Measurements from ENCODE around the gene PDE4D. TPM values are rescaled to one million over a fixed set of nuclear protein-coding genes. Genes with fewer than 3 reads are reported as not detected.
"Not testable (repeated sequence)": the region's sequence is repeated elsewhere in the genome, so short reads cannot be mapped to it uniquely, and the experiment has no call there.

Gene PDE4D
- total RNA-seq, 1 experiment from 2014 or later: 3.6 TPM

GRCh38 chr5:59673438-59674058 is 220.0 kb downstream of the PDE4D start:
- Histone ChIP-seq H3K9me2 (replicated peaks; ENCODE audit: low read length) (no peaks in the 10 kb centered on the region), H4K20me1 (ENCODE audit: low read length) (no peaks in the 10 kb centered on the region), H3K9me3 (ENCODE audit: low read length) (no peaks in the 10 kb centered on the region), H3F3A (ENCODE audit: low read length, unreplicated experiment) (no peaks in the 10 kb centered on the region), H3K4me3 (ENCODE audit: low read length) (no peak overlapping the region), H3K36me3 (ENCODE audit: low read depth, low read length) (no peaks in the 10 kb centered on the region), H3K27ac (ENCODE audit: low read length) (peak overlapping the region; percentile 38), H3K4me2 (ENCODE audit: low read length) (no peak overlapping the region), H3K4me1 (ENCODE audit: insufficient read depth, low read length) (peaks cover 22% of the 10 kb centered on the region), H3K9ac (ENCODE audit: low read length) (no peak overlapping the region), H3K27me3 (ENCODE audit: low read length) (no peaks in the 10 kb centered on the region), H3K79me2 (ENCODE audit: low read length) (no peaks in the 10 kb centered on the region), H2AFZ (ENCODE audit: low read length) (no peak overlapping the region)
- POLR2A ChIA-PET (ENCODE audit: unreplicated experiment): no interaction called here
- intact Hi-C loops (cut with micrococcal nuclease): loop anchor here (1.0 to 5.0 kb wide), 4 partner anchors 49 to 283 kb away; no protein-coding TSS in a partner anchor
- ATAC-seq (peak; percentile 54), DNase-seq (peak; percentile 70)
- BruUV-seq (replicated peaks): no TSS peak
- CTCF ChIA-PET: interaction anchor here (0.5 to 1.4 kb wide), 6 partner anchors 13 to 306 kb away, joined by 3 to 4 read pairs (median 3); no protein-coding TSS in a partner anchor
- peak; percentile 76 for TF ChIP-seq CTCF (conservative IDR thresholded peaks at IDR 0.05; ENCODE audit: low read depth, low read length)
- TF ChIP-seq EZH2phosphoT487 (IDR thresholded peaks at IDR 0.05; ENCODE audit: borderline replicate concordance, low read length): no peak
- TF ChIP-seq EZH2 (IDR thresholded peaks at IDR 0.05; ENCODE audit: low read length, unreplicated experiment): no peak

- H3K4me1 ChIP-seq (ENCODE audit: insufficient read depth, low read length): peaks cover 9% of the 10 kb centered on the region
- H3K4me2 ChIP-seq (ENCODE audit: low read length): no peak overlapping the region
- ATAC-seq (no peak), DNase-seq (no peak)
- H3K79me2 ChIP-seq (ENCODE audit: low read length): no peaks in the 10 kb centered on the region
- H2AFZ ChIP-seq (ENCODE audit: low read length): no peak overlapping the region
- POLR2A ChIA-PET (ENCODE audit: unreplicated experiment): no interaction called here
- no peaks in the 10 kb centered on the region for H3K9me2 ChIP-seq (replicated peaks; ENCODE audit: low read length)
- no peaks in the 10 kb centered on the region for H3F3A ChIP-seq (ENCODE audit: low read length, unreplicated experiment)
- intact Hi-C loops (cut with micrococcal nuclease): loop anchor here (10.0 kb wide), 1 partner anchor 632 kb away; no protein-coding TSS in a partner anchor
- BruUV-seq (replicated peaks): no TSS peak
- H3K27me3 ChIP-seq (ENCODE audit: low read length): no peaks in the 10 kb centered on the region
- H3K9me3 ChIP-seq (ENCODE audit: low read length): no peaks in the 10 kb centered on the region
- no peak overlapping the region for H3K27ac ChIP-seq (ENCODE audit: low read length)
- H3K4me3 ChIP-seq (ENCODE audit: low read length): no peak overlapping the region
- no peak overlapping the region for H3K9ac ChIP-seq (ENCODE audit: low read length)
- no peaks in the 10 kb centered on the region for H4K20me1 ChIP-seq (ENCODE audit: low read length)
- CTCF ChIA-PET: no interaction called here
- no peaks in the 10 kb centered on the region for H3K36me3 ChIP-seq (ENCODE audit: low read depth, low read length)
- TF ChIP-seq EZH2phosphoT487 (IDR thresholded peaks at IDR 0.05; ENCODE audit: borderline replicate concordance, low read length): no peak
- no peak for TF ChIP-seq EZH2 (IDR thresholded peaks at IDR 0.05; ENCODE audit: low read length, unreplicated experiment)
- no peak for TF ChIP-seq CTCF (conservative IDR thresholded peaks at IDR 0.05; ENCODE audit: low read depth, low read length)
Measured at GRCh38 chr5:59666440-59667068, 227.0 kb downstream of the PDE4D start.

- CTCF ChIA-PET: interaction anchor here (0.6 kb wide), 1 partner anchor 34 kb away, joined by 5 read pairs; no protein-coding TSS in a partner anchor
Measured at GRCh38 chr5:59665832-59666203, 227.7 kb downstream of the PDE4D start.

More at GRCh38 chr5:59665832-59666203, 227.7 kb downstream of the PDE4D start:
- POLR2A ChIA-PET (ENCODE audit: unreplicated experiment); H3K9ac ChIP-seq (ENCODE audit: low read length); H3K36me3 ChIP-seq (ENCODE audit: low read depth, low read length); BruUV-seq (replicated peaks); H3K4me3 ChIP-seq (ENCODE audit: low read length); H3K27me3 ChIP-seq (ENCODE audit: low read length); ATAC-seq; H3K27ac ChIP-seq (ENCODE audit: low read length); H2AFZ ChIP-seq (ENCODE audit: low read length); H3K79me2 ChIP-seq (ENCODE audit: low read length); H3F3A ChIP-seq (ENCODE audit: low read length, unreplicated experiment); DNase-seq; H3K9me2 ChIP-seq (replicated peaks; ENCODE audit: low read length); H3K9me3 ChIP-seq (ENCODE audit: low read length); H4K20me1 ChIP-seq (ENCODE audit: low read length); H3K4me2 ChIP-seq (ENCODE audit: low read length): not testable (repeated sequence)
- peak; percentile 16; the same call in 1 of the 2 replicates for TF ChIP-seq CTCF (conservative IDR thresholded peaks at IDR 0.05; ENCODE audit: low read depth, low read length)
- intact Hi-C loops (cut with micrococcal nuclease): loop anchor here (10.0 kb wide), 1 partner anchor 631 kb away; no protein-coding TSS in a partner anchor
- peaks cover 15% of the 10 kb centered on the region for H3K4me1 ChIP-seq (ENCODE audit: insufficient read depth, low read length)
